ENCODE measurements around the gene RDH13. TPM values are rescaled to one million over a fixed set of nuclear protein-coding genes. Genes with fewer than 3 reads are reported as not detected.

RDH13 gene
- total RNA-seq, 1 experiment from 2014 or later, result 25.8 TPM

DNA sequence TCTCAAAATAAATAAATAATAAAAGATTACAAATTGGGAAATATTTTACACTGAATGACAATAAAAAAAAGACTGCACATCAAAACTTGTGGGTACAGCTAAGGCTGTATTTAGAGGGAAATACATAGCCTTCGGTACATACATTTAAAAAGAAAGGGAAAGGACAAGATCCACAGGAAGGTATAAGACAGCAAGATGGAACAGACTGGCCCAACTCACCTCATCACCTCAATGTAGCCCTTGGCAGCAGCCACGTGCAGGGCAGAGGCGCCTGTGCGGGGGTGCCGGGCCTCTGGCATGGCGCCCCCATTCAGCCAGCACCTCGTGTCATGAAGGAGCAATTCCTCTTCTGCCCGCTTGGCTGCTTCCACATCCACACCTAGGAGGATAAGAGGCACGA lies 40.2 kb upstream of the RDH13 start:
- no TSS peak for BruUV-seq (replicated peaks)
- Mint-ChIP-seq H3K27ac (ENCODE audit: low read depth, unreplicated experiment) (no peak overlapping the region), H3K36me3 (ENCODE audit: insufficient read depth, unreplicated experiment) (peaks cover 43% of the 10 kb centered on the region), H3K4me3 (ENCODE audit: unreplicated experiment) (no peak overlapping the region), H3K9me3 (ENCODE audit: unreplicated experiment) (no peaks in the 10 kb centered on the region), H3K4me1 (ENCODE audit: insufficient read depth, unreplicated experiment) (no peaks in the 10 kb centered on the region), H3K27me3 (ENCODE audit: insufficient read depth, unreplicated experiment) (no peaks in the 10 kb centered on the region)
- no peak for DNase-seq (ENCODE audit: unreplicated experiment)
- POLR2A ChIA-PET, result no interaction called here
- intact Hi-C loops (cut with micrococcal nuclease), result no loop called here
- TF ChIP-seq, protein P1, sequence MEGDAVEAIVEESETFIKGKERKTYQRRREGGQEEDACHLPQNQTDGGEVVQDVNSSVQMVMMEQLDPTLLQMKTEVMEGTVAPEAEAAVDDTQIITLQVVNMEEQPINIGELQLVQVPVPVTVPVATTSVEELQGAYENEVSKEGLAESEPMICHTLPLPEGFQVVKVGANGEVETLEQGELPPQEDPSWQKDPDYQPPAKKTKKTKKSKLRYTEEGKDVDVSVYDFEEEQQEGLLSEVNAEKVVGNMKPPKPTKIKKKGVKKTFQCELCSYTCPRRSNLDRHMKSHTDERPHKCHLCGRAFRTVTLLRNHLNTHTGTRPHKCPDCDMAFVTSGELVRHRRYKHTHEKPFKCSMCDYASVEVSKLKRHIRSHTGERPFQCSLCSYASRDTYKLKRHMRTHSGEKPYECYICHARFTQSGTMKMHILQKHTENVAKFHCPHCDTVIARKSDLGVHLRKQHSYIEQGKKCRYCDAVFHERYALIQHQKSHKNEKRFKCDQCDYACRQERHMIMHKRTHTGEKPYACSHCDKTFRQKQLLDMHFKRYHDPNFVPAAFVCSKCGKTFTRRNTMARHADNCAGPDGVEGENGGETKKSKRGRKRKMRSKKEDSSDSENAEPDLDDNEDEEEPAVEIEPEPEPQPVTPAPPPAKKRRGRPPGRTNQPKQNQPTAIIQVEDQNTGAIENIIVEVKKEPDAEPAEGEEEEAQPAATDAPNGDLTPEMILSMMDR (IDR thresholded peaks at IDR 0.05; ENCODE audit: unreplicated experiment), result no peak
- CTCF ChIA-PET, result interaction anchor here (1.4 to 6.4 kb wide), 2 partner anchors 15 to 37 kb away, joined by 4 to 36 read pairs; no protein-coding TSS in a partner anchor

DNA sequence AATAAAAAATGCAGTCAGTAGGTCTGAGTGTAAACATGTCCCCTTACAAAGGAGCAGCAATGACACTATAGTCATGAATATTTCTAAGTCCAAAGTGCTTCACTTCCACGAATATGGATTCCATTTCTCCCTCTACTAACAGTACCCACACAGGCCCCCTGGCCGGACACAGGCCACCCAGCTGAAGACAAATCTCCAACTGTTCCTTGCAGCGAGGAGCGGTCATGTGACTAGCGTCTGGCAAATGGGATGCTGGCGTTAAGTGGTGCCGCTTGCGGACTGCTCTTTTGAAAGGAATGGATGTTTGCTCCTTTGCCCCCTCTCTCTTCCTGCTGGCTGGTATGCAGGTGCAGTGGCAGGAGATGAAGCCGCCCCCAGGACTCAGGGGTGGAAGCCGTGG lies 38.3 kb upstream of the RDH13 start:
- H3K27me3 Mint-ChIP-seq (ENCODE audit: insufficient read depth, unreplicated experiment), result no peaks in the 10 kb centered on the region
- no peak overlapping the region for H3K27ac Mint-ChIP-seq (ENCODE audit: low read depth, unreplicated experiment)
- H3K4me3 Mint-ChIP-seq (ENCODE audit: unreplicated experiment), result no peak overlapping the region
- intact Hi-C loops (cut with micrococcal nuclease), result no loop called here
- no peaks in the 10 kb centered on the region for H3K9me3 Mint-ChIP-seq (ENCODE audit: unreplicated experiment)
- no TSS peak for BruUV-seq (replicated peaks)
- ChIA-PET CTCF (interaction anchor here (0.7 to 6.4 kb wide), 2 partner anchors 13 to 366 kb away, joined by 7 to 36 read pairs; no protein-coding TSS in a partner anchor), POLR2A (no interaction called here)
- no peak for DNase-seq (ENCODE audit: unreplicated experiment)
- TF ChIP-seq, protein P1 (IDR thresholded peaks at IDR 0.05; ENCODE audit: unreplicated experiment), result no peak
- H3K4me1 Mint-ChIP-seq (ENCODE audit: insufficient read depth, unreplicated experiment), result no peaks in the 10 kb centered on the region
- H3K36me3 Mint-ChIP-seq (ENCODE audit: insufficient read depth, unreplicated experiment), result peaks cover 36% of the 10 kb centered on the region

DNA sequence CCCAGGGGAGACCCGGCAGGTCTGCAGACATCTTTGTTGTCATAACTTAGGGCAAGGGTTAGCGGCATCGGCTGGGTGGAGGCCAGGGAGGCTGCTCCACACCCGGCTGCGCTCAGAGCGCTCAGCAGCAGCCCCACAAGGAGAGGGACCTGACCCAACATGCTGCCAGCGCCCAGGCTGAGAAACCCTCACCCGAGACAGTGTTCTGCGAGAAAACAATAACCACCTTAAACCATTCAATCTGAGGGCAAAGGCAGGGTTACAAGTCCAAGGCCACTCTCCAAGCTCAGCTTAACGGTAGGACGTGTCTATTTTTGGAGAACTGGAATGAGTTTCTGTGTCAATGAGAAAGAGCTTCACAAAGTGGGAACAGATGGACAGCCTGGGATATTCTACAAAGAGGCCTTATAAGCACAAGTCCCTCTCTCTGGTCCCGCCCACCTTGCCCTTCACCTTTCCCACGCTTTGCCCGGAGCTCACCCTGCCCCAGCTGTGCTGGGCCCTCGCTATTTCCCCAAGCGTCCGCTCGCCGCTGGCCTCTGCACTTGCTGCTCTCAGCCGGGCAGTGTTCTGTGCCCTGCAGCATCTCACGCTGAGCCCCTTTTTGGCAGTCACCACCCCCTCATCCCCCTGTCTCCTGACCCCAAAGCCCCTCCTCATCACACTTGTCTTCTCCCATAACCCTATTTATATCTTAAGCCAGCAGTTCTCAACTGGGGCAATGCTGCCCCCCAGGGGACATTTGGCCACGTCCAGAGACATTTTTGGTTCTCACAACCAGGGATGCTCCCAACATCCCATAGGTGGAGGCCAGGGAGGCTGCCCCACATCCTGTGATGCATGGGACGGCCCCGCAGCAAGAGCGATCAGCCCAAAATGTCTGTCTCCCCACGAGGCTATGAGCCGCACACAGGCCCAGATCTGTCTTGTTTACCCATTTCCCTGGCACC lies 36.9 kb upstream of the RDH13 start:
- H3K4me1 Mint-ChIP-seq (ENCODE audit: insufficient read depth, unreplicated experiment), result no peaks in the 10 kb centered on the region
- no peak for DNase-seq (ENCODE audit: unreplicated experiment)
- no peak overlapping the region for H3K27ac Mint-ChIP-seq (ENCODE audit: low read depth, unreplicated experiment)
- intact Hi-C loops (cut with micrococcal nuclease), result no loop called here
- H3K4me3 Mint-ChIP-seq (ENCODE audit: unreplicated experiment), result no peak overlapping the region
- TF ChIP-seq, protein P1 (IDR thresholded peaks at IDR 0.05; ENCODE audit: unreplicated experiment), result no peak
- CTCF ChIA-PET, result interaction anchor here (0.6 to 1.4 kb wide), 4 partner anchors 11 to 1197 kb away, joined by 3 to 14 read pairs (median 4); no protein-coding TSS in a partner anchor
- H3K9me3 Mint-ChIP-seq (ENCODE audit: unreplicated experiment), result no peaks in the 10 kb centered on the region
- peaks cover 36% of the 10 kb centered on the region for H3K36me3 Mint-ChIP-seq (ENCODE audit: insufficient read depth, unreplicated experiment)
- H3K27me3 Mint-ChIP-seq (ENCODE audit: insufficient read depth, unreplicated experiment), result no peaks in the 10 kb centered on the region
- BruUV-seq (replicated peaks), result no TSS peak
- POLR2A ChIA-PET, result no interaction called here

DNA sequence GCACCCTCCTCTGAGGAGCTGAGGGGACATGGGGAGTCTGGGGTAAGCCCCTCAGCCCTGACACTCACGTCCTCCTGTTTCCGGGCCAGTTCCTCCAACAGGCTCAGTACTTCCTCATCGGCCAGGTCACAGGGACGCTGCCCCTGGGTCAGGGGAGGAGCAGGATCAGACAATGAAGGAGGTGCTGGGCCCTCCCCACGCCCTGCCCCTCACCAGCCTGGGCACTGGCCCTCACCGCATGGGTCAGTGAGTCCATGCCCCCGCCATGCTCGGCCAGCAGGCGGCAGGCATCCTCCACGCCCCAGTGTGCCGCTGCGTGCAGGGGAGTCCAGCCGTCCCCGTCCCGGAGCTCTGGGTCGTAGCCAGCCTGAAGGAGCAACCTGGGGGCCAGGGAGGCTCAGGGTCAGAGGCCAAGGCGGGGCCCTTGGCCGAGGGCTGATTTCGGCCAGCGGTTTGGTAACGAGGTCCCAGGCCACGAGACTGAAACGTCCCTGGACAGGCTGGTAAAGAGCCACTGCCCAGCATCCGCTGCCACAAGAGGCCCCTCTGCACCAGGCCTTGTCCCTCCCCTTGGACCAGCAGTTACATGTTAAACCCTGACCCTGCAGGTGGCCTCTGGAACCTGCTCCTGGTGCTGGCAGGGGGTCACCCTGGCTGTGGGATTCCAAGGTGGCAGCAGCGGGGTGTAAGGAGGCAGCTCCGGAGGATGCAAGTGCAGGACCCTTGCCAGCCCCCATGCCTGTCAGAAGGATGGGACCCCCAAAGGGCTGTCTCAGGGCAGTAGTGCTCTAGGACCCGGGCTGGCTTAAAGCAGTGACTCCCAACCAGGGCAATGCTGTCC lies 36.0 kb upstream of the RDH13 start:
- POLR2A ChIA-PET, result no interaction called here
- TF ChIP-seq, protein P1 (IDR thresholded peaks at IDR 0.05; ENCODE audit: unreplicated experiment), result no peak
- no peaks in the 10 kb centered on the region for H3K27me3 Mint-ChIP-seq (ENCODE audit: insufficient read depth, unreplicated experiment)
- no peaks in the 10 kb centered on the region for H3K4me1 Mint-ChIP-seq (ENCODE audit: insufficient read depth, unreplicated experiment)
- intact Hi-C loops (cut with micrococcal nuclease), result no loop called here
- no peak overlapping the region for H3K4me3 Mint-ChIP-seq (ENCODE audit: unreplicated experiment)
- no peak overlapping the region for H3K27ac Mint-ChIP-seq (ENCODE audit: low read depth, unreplicated experiment)
- DNase-seq (ENCODE audit: unreplicated experiment), result no peak
- BruUV-seq (replicated peaks), result no TSS peak
- H3K9me3 Mint-ChIP-seq (ENCODE audit: unreplicated experiment), result no peaks in the 10 kb centered on the region
- CTCF ChIA-PET, result interaction anchor here (0.6 to 1.4 kb wide), 3 partner anchors 10 to 319 kb away, joined by 3 to 14 read pairs (median 4); no protein-coding TSS in a partner anchor
- peaks cover 36% of the 10 kb centered on the region for H3K36me3 Mint-ChIP-seq (ENCODE audit: insufficient read depth, unreplicated experiment)
